CD4-positive, CD25-positive, alpha-beta regulatory T cell (primary cell): Measurements from ENCODE around the gene VAV3. TPM values are rescaled to one million over a fixed set of nuclear protein-coding genes. Genes with fewer than 3 reads are reported as not detected.

ENCODE experiments used
- ATAC-seq, 2 donors: fragments of 150-1000 bp; cut with Tn5 transposase; one replicate each; pipeline ENCODE4 v1.10.0; 2021; ENCODE audit warnings: low read depth in 2 of 2, moderate number of reproducible peaks in 2 of 2, moderate library complexity in 1 of 2
- DNase-seq, 3 donors: peaks; one replicate each; pipeline versions ENCODE4 v3.0.0 to v3.0.0-alpha.2; 2012 to 2022; ENCODE audit warnings: mixed read lengths in 1 of 3
- H3K27ac ChIP-seq: one replicate; pipeline ENCODE4 v1.7.0; 2013; ENCODE audit warnings: mild to moderate bottlenecking, low read length; ENCODE audit not compliant: insufficient read depth, poor library complexity, severe bottlenecking
- H3K27me3 ChIP-seq: one replicate; pipeline ENCODE4 v1.7.0; 2013; ENCODE audit warnings: low read length; ENCODE audit not compliant: control insufficient read depth, insufficient read depth
- H3K36me3 ChIP-seq: one replicate; pipeline ENCODE4 v1.7.0; 2013; ENCODE audit warnings: mild to moderate bottlenecking, low read length, moderate library complexity; ENCODE audit not compliant: control insufficient read depth, insufficient read depth
- H3K4me1 ChIP-seq: 2 replicates; pipeline ENCODE4 v1.7.0; 2013; ENCODE audit warnings: mild to moderate bottlenecking, low read length; ENCODE audit not compliant: insufficient read depth, control insufficient read depth, poor library complexity, severe bottlenecking
- H3K4me3 ChIP-seq: one replicate; pipeline ENCODE4 v1.7.0; 2013; ENCODE audit warnings: low read depth, mild to moderate bottlenecking, low read length, moderate library complexity
- H3K9me3 ChIP-seq, 2 experiments: 1 replicate in 1 of 2; 2 replicates in 1 of 2; pipeline ENCODE4 v1.7.0; 2013; ENCODE audit warnings: low read length in 2 of 2, mild to moderate bottlenecking in 1 of 2, moderate library complexity in 1 of 2; ENCODE audit not compliant: control insufficient read depth in 2 of 2
- H3K27ac Mint-ChIP-seq, 3 donors: one replicate each; pipeline ENCODE4 v1.8.0; 2020 to 2022; ENCODE audit warnings: mild to moderate bottlenecking in 3 of 3, mixed read lengths in 3 of 3, moderate library complexity in 2 of 3
- H3K27me3 Mint-ChIP-seq: one replicate; pipeline ENCODE4 v1.8.0; 2022; ENCODE audit warnings: mild to moderate bottlenecking, mixed read lengths
- H3K36me3 Mint-ChIP-seq: one replicate; pipeline ENCODE4 v1.8.0; 2020; ENCODE audit warnings: mixed read lengths
- H3K4me1 Mint-ChIP-seq, 4 donors: one replicate each; pipeline ENCODE4 v1.8.0; 2020 to 2022; ENCODE audit warnings: mixed read lengths in 4 of 4, mild to moderate bottlenecking in 1 of 4
- H3K4me3 Mint-ChIP-seq, 4 donors: one replicate each; pipeline ENCODE4 v1.8.0; 2020 to 2022; ENCODE audit warnings: mild to moderate bottlenecking in 4 of 4, mixed read lengths in 4 of 4, moderate library complexity in 3 of 4
- H3K9me3 Mint-ChIP-seq, 7 donors: one replicate each; pipeline ENCODE4 v1.8.0; 2020 to 2022; ENCODE audit warnings: mixed read lengths in 7 of 7, mild to moderate bottlenecking in 3 of 7, moderate library complexity in 2 of 7
- polyA plus RNA-seq, 4 donors: library from polyadenylated mRNA; unstranded; fragments of 300-500 nt; fragmentation: Illumina TruSeq; gene quantifications; one replicate each; pipeline ENCODE4 v1.2.3, GENCODE V29; 2021
- total RNA-seq: library from RNA; stranded (reverse); gene quantifications from one replicate; pipeline ENCODE4 v1.2.3, GENCODE V29; 2022

Gene VAV3
- total and polyA plus RNA-seq, 5 donors from 2014 or later = 6.2 to 21.5 (median 11.1) TPM

DNA sequence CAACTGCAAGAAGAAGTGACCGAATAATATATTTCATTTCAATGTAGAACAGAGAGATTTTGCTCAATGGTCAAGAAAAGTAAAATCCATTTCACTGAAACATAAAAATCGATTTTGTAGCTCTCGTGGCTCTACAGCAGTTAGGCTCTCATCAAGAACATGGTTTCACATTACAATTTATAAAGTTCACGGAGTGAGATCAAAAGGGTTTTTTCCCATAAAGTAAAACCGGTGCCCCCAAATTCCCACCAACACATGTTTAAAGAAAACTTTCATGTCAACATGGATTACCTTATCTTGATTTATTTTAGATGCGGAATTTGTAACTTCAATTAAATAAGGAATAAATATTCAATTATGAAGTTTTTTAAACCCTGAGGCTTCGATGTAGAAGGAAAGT, 16.3 kb upstream of the VAV3 start:
- Mint-ChIP-seq H3K27me3 (no peaks in the 10 kb centered on the region), H3K9me3 (peaks cover 0 to 1% (median 0%) of the 10 kb centered on the region in 7 donors), H3K4me1 (peaks cover 0 to 3% (median 0%) of the 10 kb centered on the region in 4 donors), H3K36me3 (no peaks in the 10 kb centered on the region), H3K27ac (no peak overlapping the region), H3K4me3 (no peak overlapping the region)
- Histone ChIP-seq H3K9me3 (no peaks in the 10 kb centered on the region), H3K36me3 (no peaks in the 10 kb centered on the region), H3K4me1 (no peaks in the 10 kb centered on the region), H3K4me3 (no peak overlapping the region), H3K27me3 (no peaks in the 10 kb centered on the region), H3K27ac (no peak overlapping the region)
- no peak for DNase-seq
- no peak for ATAC-seq

DNA sequence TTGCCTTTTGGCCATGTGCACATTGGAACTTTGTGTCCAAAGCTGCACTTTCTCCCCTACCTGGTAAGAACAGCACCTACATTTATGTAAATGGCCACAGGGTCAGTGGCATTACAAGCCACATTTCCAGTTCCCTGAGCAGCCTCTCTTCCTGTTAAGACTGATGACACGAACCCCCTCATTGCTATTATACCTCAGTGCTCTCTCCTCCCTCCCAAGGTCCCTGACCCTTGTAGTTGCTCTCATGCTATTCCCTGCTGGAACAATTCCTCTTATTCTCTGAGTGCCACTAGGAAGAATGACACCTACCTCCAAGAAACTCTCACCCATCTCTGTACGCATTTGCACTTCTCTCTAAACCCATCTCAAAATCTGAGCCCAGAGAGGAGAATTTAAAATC, 14.9 kb upstream of the VAV3 start:
- no peak overlapping the region for H3K4me3 ChIP-seq
- H3K27ac Mint-ChIP-seq = no peak overlapping the region
- peaks cover 0 to 3% (median 0%) of the 10 kb centered on the region in 4 donors for H3K4me1 Mint-ChIP-seq
- H3K27ac ChIP-seq = no peak overlapping the region
- no peaks in the 10 kb centered on the region for H3K36me3 Mint-ChIP-seq
- no peaks in the 10 kb centered on the region for H3K27me3 Mint-ChIP-seq
- H3K27me3 ChIP-seq = no peaks in the 10 kb centered on the region
- no peaks in the 10 kb centered on the region for H3K4me1 ChIP-seq
- ATAC-seq (no peak), DNase-seq (no peak)
- H3K9me3 ChIP-seq = no peaks in the 10 kb centered on the region
- H3K9me3 Mint-ChIP-seq = peaks cover 0 to 1% (median 0%) of the 10 kb centered on the region in 7 donors
- H3K4me3 Mint-ChIP-seq = no peak overlapping the region
- H3K36me3 ChIP-seq = no peaks in the 10 kb centered on the region

DNA sequence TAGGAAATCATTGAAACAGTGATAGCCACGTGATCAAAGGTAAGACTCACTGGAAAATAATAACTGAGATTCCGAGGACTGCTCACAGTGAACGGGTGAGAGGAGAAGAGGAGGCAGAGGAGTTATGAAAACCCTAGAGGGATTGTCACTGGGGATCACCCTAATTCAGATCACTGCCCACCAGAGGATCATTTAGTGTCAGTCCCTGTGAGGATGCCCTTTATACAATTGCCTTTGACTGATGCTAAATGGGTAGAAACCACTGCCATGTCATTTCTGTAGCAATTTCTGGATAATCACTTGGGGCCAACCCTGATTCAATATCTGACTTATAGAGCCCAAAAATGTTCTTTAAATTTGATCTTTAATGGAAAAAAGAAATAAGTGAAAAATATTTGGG, 14.1 kb upstream of the VAV3 start:
- peaks cover 0 to 3% (median 0%) of the 10 kb centered on the region in 4 donors for H3K4me1 Mint-ChIP-seq
- peaks cover 0 to 2% (median 0%) of the 10 kb centered on the region in 7 donors for H3K9me3 Mint-ChIP-seq
- no peaks in the 10 kb centered on the region for H3K36me3 ChIP-seq
- H3K36me3 Mint-ChIP-seq = no peaks in the 10 kb centered on the region
- H3K27me3 Mint-ChIP-seq = no peaks in the 10 kb centered on the region
- no peak overlapping the region for H3K27ac Mint-ChIP-seq
- H3K4me3 ChIP-seq = no peak overlapping the region
- H3K27me3 ChIP-seq = no peaks in the 10 kb centered on the region
- no peaks in the 10 kb centered on the region for H3K4me1 ChIP-seq
- H3K27ac ChIP-seq = no peak overlapping the region
- H3K9me3 ChIP-seq = no peaks in the 10 kb centered on the region
- ATAC-seq = no peak
- no peak overlapping the region for H3K4me3 Mint-ChIP-seq
- DNase-seq = no peak

DNA sequence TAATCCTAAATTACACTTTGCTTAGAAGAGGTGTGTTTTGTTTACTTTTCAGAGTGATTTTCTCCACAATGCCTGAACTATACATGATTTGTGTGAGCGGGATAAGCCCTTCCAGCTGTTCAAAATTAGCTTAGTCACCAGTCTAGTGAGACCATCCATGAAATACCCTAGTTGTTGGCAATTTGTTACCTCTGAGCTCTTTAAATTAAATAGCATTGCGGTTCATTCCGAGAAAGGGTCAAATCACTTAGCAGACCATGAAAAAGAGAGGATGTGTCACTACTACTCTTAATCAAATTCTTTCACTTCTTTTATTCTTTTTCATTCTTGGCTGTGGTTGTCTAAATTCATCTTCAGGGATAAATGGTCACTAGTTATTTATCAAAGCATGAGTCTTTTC, 11.9 kb upstream of the VAV3 start:
- Histone ChIP-seq H3K4me3 (no peak overlapping the region), H3K36me3 (no peaks in the 10 kb centered on the region), H3K27ac (no peak overlapping the region), H3K4me1 (no peaks in the 10 kb centered on the region), H3K9me3 (no peaks in the 10 kb centered on the region), H3K27me3 (no peaks in the 10 kb centered on the region)
- Mint-ChIP-seq H3K4me3 (no peak overlapping the region), H3K27me3 (no peaks in the 10 kb centered on the region), H3K36me3 (no peaks in the 10 kb centered on the region), H3K27ac (no peak overlapping the region), H3K9me3 (peaks cover 0 to 2% (median 0%) of the 10 kb centered on the region in 7 donors), H3K4me1 (peaks cover 0 to 3% (median 0%) of the 10 kb centered on the region in 4 donors)
- ATAC-seq (no peak), DNase-seq (no peak)

DNA sequence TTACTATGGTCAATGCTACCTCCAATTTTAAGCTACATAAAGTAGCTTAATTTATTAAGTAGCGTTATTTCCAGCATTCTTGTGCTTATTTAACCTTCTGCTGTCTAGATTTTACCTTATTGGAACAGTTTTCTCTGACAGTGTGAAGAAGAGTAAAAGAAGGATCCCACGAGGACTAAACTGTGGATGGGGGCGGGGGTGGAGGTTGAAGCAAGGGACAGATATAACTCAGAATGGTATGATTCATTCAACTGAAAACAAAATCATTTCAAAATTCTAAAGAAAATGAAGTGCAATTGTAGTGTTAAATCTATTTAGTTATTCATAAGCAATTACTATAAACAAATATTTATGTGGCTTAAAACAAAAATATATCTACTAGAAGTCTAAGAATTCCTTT, 11.5 kb upstream of the VAV3 start:
- ATAC-seq = no peak
- Mint-ChIP-seq H3K27ac (no peak overlapping the region), H3K4me3 (no peak overlapping the region), H3K36me3 (no peaks in the 10 kb centered on the region), H3K4me1 (peaks cover 0 to 3% (median 0%) of the 10 kb centered on the region in 4 donors), H3K9me3 (peaks cover 0 to 2% (median 0%) of the 10 kb centered on the region in 7 donors), H3K27me3 (no peaks in the 10 kb centered on the region)
- Histone ChIP-seq H3K9me3 (no peaks in the 10 kb centered on the region), H3K27ac (no peak overlapping the region), H3K4me3 (no peak overlapping the region), H3K27me3 (no peaks in the 10 kb centered on the region), H3K36me3 (no peaks in the 10 kb centered on the region), H3K4me1 (no peaks in the 10 kb centered on the region)
- DNase-seq = no peak

DNA sequence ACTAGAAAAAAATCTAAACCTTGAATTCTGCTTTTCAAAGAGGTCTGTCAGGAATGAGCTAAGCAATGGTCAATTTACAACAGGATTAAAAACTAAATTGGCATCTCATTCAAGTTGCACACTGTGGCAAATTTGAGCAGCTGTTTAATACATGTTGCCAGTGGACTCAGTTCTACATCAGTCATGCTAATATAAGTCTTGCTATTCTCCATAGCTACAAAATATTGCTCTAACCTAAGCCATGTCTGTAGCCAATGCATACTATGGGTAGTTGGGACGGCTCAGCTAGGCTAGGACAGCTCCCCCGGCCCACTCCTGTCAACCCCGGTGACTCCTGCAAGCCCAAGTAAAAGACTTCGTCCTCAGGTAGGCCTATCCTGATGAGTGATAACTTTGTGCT, 10.9 kb upstream of the VAV3 start:
- Histone ChIP-seq H3K27me3 (no peaks in the 10 kb centered on the region), H3K4me1 (no peaks in the 10 kb centered on the region), H3K9me3 (no peaks in the 10 kb centered on the region), H3K4me3 (no peak overlapping the region), H3K27ac (no peak overlapping the region), H3K36me3 (no peaks in the 10 kb centered on the region)
- Mint-ChIP-seq H3K9me3 (peaks cover 0 to 2% (median 0%) of the 10 kb centered on the region in 7 donors), H3K27me3 (no peaks in the 10 kb centered on the region), H3K4me1 (peaks cover 0 to 3% (median 0%) of the 10 kb centered on the region in 4 donors), H3K4me3 (no peak overlapping the region), H3K27ac (no peak overlapping the region), H3K36me3 (no peaks in the 10 kb centered on the region)
- DNase-seq = no peak
- no peak for ATAC-seq

DNA sequence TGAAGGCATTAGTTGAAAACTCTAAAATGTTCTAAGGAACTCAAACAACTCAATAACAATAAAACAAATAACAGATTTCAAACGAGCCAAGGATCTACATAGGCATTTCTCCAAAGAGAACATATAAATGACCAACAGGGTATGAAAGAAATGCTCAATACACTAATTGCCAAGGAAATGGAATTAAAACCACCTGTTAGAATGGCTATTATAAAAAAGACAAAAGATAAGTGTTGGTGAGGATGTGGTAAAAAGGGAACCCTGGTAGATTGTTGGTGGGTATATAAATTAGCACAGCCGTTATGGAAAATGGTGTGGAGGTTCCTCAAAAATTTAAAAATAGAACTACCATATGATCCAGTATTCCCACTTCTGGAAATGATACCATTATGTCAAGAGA, 9.1 kb upstream of the VAV3 start:
- no peak overlapping the region for H3K27ac ChIP-seq
- no peaks in the 10 kb centered on the region for H3K27me3 Mint-ChIP-seq
- no peak overlapping the region for H3K4me3 Mint-ChIP-seq
- H3K4me1 ChIP-seq = no peaks in the 10 kb centered on the region
- no peak overlapping the region for H3K4me3 ChIP-seq
- no peak overlapping the region for H3K27ac Mint-ChIP-seq
- no peaks in the 10 kb centered on the region for H3K36me3 ChIP-seq
- H3K27me3 ChIP-seq = no peaks in the 10 kb centered on the region
- ATAC-seq (no peak), DNase-seq (no peak)
- no peaks in the 10 kb centered on the region for H3K36me3 Mint-ChIP-seq
- H3K9me3 ChIP-seq = no peaks in the 10 kb centered on the region
- H3K9me3 Mint-ChIP-seq = peaks cover 0 to 2% (median 0%) of the 10 kb centered on the region in 7 donors
- H3K4me1 Mint-ChIP-seq = peaks cover 0 to 3% (median 0%) of the 10 kb centered on the region in 4 donors

DNA sequence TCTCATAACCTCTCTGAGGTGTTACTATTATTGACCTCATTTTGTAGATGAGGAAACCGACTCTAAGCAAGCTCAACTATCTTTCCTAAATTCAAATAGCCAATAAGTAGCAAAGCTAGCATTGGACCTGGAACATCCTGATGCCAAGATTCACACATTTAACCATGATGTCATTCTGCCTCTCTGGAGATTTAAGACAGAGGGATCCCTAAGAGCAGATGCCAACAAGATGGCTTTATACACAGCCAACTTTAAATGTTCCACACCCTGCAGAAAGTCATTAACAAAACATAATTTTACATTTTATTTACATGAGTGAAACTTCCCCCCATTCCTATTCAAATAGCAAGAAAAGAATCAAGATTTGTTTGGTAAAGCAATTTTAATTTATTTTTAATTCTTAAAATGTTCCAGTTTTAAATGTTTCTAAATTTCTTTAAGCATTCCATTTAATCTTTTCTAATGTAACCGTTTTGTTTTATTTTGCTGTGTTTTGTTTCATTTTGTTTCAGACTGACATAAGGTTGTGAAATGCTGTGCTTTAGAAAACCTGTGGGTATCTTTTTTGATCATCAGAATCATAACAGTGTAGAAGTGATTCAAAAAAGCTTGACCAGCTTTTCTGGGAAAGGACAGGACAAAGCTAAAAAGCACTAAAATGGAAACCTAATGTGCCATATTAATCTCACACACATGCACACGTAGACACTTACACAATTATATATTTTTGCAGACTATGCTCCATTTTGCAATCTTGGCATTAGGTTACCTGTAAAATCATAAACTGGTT, 7.6 kb upstream of the VAV3 start:
- H3K4me1 ChIP-seq = no peaks in the 10 kb centered on the region
- H3K27ac Mint-ChIP-seq = no peak overlapping the region
- ATAC-seq (no peak), DNase-seq (no peak)
- no peaks in the 10 kb centered on the region for H3K36me3 Mint-ChIP-seq
- H3K27ac ChIP-seq = no peak overlapping the region
- H3K36me3 ChIP-seq = no peaks in the 10 kb centered on the region
- H3K9me3 ChIP-seq = no peaks in the 10 kb centered on the region
- peaks cover 2% of the 10 kb centered on the region for H3K27me3 Mint-ChIP-seq
- no peak overlapping the region for H3K4me3 ChIP-seq
- H3K4me3 Mint-ChIP-seq = no peak overlapping the region
- no peaks in the 10 kb centered on the region for H3K27me3 ChIP-seq
- no peaks in the 10 kb centered on the region for H3K4me1 Mint-ChIP-seq
- H3K9me3 Mint-ChIP-seq = peaks cover 0 to 2% (median 0%) of the 10 kb centered on the region in 7 donors
